ENCODE data around the gene CCDC175. TPM values are rescaled to one million over a fixed set of nuclear protein-coding genes. Genes with fewer than 3 reads are reported as not detected.

CCDC175 gene
- total and polyA plus RNA-seq, 2 experiments from 2014 or later = not detected

DNA sequence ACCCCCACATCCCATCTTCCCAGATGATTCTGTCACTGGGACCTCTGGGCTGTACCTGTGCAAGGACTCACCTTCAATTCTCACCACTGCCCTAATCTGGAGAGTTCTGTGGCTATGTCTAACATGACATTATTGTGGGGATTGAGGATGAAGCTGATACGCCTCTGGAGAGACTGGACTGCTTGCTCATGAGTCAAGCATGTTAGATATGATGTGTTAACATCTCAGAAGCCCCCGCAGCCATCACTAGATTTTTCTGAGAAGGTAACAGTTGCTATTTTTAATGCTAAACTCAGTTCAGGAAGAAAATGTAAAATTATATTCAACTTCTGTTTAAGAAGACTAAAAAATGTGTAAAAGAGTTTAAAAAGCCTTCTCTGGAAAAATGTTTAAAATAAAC lies 66.6 kb downstream of the CCDC175 start:
- Histone ChIP-seq H3K9me3 (ENCODE audit: low read depth) (no peaks in the 10 kb centered on the region), H3K27me3 (no peaks in the 10 kb centered on the region), H3K27ac (no peak overlapping the region), H3K4me3 (no peak overlapping the region), H3K4me1 (ENCODE audit: low read depth) (no peaks in the 10 kb centered on the region), H3K36me3 (no peaks in the 10 kb centered on the region)
- TF ChIP-seq, protein P1, sequence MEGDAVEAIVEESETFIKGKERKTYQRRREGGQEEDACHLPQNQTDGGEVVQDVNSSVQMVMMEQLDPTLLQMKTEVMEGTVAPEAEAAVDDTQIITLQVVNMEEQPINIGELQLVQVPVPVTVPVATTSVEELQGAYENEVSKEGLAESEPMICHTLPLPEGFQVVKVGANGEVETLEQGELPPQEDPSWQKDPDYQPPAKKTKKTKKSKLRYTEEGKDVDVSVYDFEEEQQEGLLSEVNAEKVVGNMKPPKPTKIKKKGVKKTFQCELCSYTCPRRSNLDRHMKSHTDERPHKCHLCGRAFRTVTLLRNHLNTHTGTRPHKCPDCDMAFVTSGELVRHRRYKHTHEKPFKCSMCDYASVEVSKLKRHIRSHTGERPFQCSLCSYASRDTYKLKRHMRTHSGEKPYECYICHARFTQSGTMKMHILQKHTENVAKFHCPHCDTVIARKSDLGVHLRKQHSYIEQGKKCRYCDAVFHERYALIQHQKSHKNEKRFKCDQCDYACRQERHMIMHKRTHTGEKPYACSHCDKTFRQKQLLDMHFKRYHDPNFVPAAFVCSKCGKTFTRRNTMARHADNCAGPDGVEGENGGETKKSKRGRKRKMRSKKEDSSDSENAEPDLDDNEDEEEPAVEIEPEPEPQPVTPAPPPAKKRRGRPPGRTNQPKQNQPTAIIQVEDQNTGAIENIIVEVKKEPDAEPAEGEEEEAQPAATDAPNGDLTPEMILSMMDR (IDR thresholded peaks at IDR 0.05; ENCODE audit: low read depth, low read length) = no peak
- DNase-seq (ENCODE audit: low read depth in 1 of 2, low spot score in 1 of 2) = no peak

- Histone ChIP-seq H3K4me1 (ENCODE audit: low read depth) (no peaks in the 10 kb centered on the region), H3K27ac (no peak overlapping the region), H3K4me3 (no peak overlapping the region), H3K9me3 (ENCODE audit: low read depth) (no peaks in the 10 kb centered on the region), H3K27me3 (no peaks in the 10 kb centered on the region), H3K36me3 (peaks cover 9% of the 10 kb centered on the region)
- no peak for DNase-seq (ENCODE audit: low read depth in 1 of 2, low spot score in 1 of 2)
- TF ChIP-seq, protein P1 (IDR thresholded peaks at IDR 0.05; ENCODE audit: low read depth, low read length) = no peak
Measured at GRCh38 chr14:59509101-59509500, 67.5 kb downstream of the CCDC175 start.

DNA sequence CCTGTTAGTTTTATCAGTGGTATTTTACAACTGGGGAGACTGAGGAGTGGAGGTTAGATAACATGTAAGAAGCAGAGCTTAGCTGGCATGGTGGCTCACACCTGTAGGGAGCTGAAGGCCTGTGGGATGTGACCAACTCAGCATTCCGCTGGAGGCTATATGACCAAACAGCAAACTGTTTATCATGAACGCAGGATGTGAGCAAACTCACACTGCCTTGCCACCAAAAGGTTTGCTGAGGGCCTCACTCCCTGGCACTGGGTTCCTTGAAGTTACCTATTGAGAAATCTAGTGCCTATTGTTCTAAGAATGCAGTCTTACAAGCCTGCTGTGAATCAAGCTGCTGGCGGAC lies 68.9 kb downstream of the CCDC175 start:
- H3K4me3 ChIP-seq = no peak overlapping the region

GRCh38 chr14:59507063-59507751 lies 69.4 kb downstream of the CCDC175 start:
- Histone ChIP-seq H3K4me1 (ENCODE audit: low read depth) (no peaks in the 10 kb centered on the region), H3K4me3 (no peak overlapping the region), H3K27ac (no peak overlapping the region), H3K36me3 (peaks cover 15% of the 10 kb centered on the region), H3K9me3 (ENCODE audit: low read depth) (no peaks in the 10 kb centered on the region), H3K27me3 (no peaks in the 10 kb centered on the region)
- TF ChIP-seq, protein P1 (IDR thresholded peaks at IDR 0.05; ENCODE audit: low read depth, low read length) = peak; percentile 98
- DNase-seq (ENCODE audit: low read depth in 1 of 2, low spot score in 1 of 2) = peak; percentile 66 to 72

More for the DNA sequence above, 68.9 kb downstream of the CCDC175 start:
- H3K27ac ChIP-seq = no peak overlapping the region
- H3K4me1 ChIP-seq (ENCODE audit: low read depth) = no peaks in the 10 kb centered on the region
- H3K36me3 ChIP-seq = peaks cover 15% of the 10 kb centered on the region
- TF ChIP-seq, protein P1 (IDR thresholded peaks at IDR 0.05; ENCODE audit: low read depth, low read length) = no peak
- no peak for DNase-seq (ENCODE audit: low read depth in 1 of 2, low spot score in 1 of 2)
- H3K9me3 ChIP-seq (ENCODE audit: low read depth) = no peaks in the 10 kb centered on the region
- no peaks in the 10 kb centered on the region for H3K27me3 ChIP-seq

DNA sequence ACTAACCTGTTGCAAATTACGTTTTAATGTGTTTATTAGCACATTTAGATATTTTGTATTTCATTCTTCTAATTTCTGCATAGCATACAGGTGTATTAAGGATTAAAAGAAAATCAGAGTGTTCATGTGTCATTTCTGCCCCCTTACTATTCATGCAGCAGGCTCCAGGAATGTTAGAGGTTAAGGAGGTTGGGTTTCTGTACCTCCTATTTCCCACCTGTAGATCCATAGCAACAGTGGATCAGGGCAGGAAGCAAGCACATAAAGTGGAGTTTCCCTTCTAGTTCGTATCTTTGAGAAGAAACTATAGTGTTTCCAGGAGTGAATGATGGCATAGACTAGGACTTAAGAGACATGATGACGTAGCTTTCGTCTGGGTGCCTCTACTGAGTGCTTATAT lies 73.4 kb downstream of the CCDC175 start:
- Histone ChIP-seq H3K4me3 (no peak overlapping the region), H3K4me1 (ENCODE audit: low read depth) (no peaks in the 10 kb centered on the region), H3K27ac (no peak overlapping the region), H3K36me3 (peaks cover 33% of the 10 kb centered on the region), H3K9me3 (ENCODE audit: low read depth) (no peaks in the 10 kb centered on the region), H3K27me3 (no peaks in the 10 kb centered on the region)
- TF ChIP-seq, protein P1 (IDR thresholded peaks at IDR 0.05; ENCODE audit: low read depth, low read length) = no peak
- DNase-seq (ENCODE audit: low read depth in 1 of 2, low spot score in 1 of 2) = no peak
